Esophagus muscularis mucosa (tissue), 4 donors: ENCODE measurements around the gene ATP5PO. TPM values are rescaled to one million over a fixed set of nuclear protein-coding genes. Genes with fewer than 3 reads are reported as not detected.

ENCODE experiments used
- DNase-seq: peaks from one replicate; pipeline ENCODE4 v3.0.0-alpha.2; 2017; ENCODE audit errors: extremely low spot score
- H3K27ac ChIP-seq, 4 donors: fragments of 200-600 bp; sonication (generic); replicated peaks in 1 of 4; 1 replicate in 3 of 4; 2 replicates in 1 of 4; pipeline ENCODE4 v1.5.1; 2016 to 2019; ENCODE audit warnings: mild to moderate bottlenecking in 1 of 4
- H3K27me3 ChIP-seq, 4 donors: fragments of 200-600 bp; sonication (generic); one replicate each; pipeline versions ENCODE4 v1.5.1 to v1.6.0; 2016 to 2019
- H3K36me3 ChIP-seq, 4 donors: fragments of 200-600 bp; sonication (generic); one replicate each; pipeline ENCODE4 v1.5.1; 2016 to 2019
- H3K4me1 ChIP-seq, 4 donors: fragments of 200-600 bp; sonication (generic); one replicate each; pipeline ENCODE4 v1.5.1; 2016 to 2019
- H3K4me3 ChIP-seq, 4 donors: fragments of 200-600 bp; sonication (generic); 1 replicate in 2 of 4; 2 replicates in 2 of 4; pipeline ENCODE4 v1.5.1; 2016 to 2019; ENCODE audit warnings: mild to moderate bottlenecking in 4 of 4, moderate library complexity in 1 of 4
- H3K9me3 ChIP-seq, 4 donors: fragments of 200-600 bp; sonication (generic); 1 replicate in 3 of 4; 2 replicates in 1 of 4; pipeline ENCODE4 v1.5.1; 2016 to 2019
- EP300 ChIP-seq: sonication (generic); formaldehyde crosslinking; IDR thresholded peaks from one replicate; pipeline ENCODE4 v1.6.1; 2017; ENCODE audit warnings: antibody characterized with exemption
- POLR2A ChIP-seq: fragments of 450-650 bp; IDR thresholded peaks from one replicate; pipeline ENCODE4 v1.6.1; 2017; ENCODE audit warnings: antibody characterized with exemption, moderate library complexity, mild to moderate bottlenecking, low read depth
- POLR2AphosphoS5 ChIP-seq, 2 donors: sonication (generic); formaldehyde crosslinking; IDR thresholded peaks; one replicate each; pipeline ENCODE4 v1.6.1; 2017; ENCODE audit warnings: antibody characterized with exemption in 2 of 2
- WGBS: methylation state at CpG from one replicate; pipeline ENCODE4 v1.1.5; 2018; 5-methylcytosine and 5-hydroxymethylcytosine counted together
- intact Hi-C: fragments of 100-400 bp; cut with DNase I; formaldehyde crosslinking; loops from one replicate; pipeline ENCODE4 v1.15.1; 2023
- total RNA-seq, 4 donors: library from RNA; depleted of rRNA; stranded (reverse); fragments of >200 nt; gene quantifications; one replicate each; pipeline versions ENCODE4 v1.1.0 to v1.2.1, GENCODE V29; 2016
- TF ChIP-seq, protein P1 (sequence below), 3 experiments: fragments of 200-600 bp in 2 of 3; fragments of 450-650 bp in 1 of 3; sonication (generic) in 2 of 3; IDR thresholded peaks; one replicate each; pipeline ENCODE4 v1.5.1; 2017 to 2019; ENCODE audit warnings: antibody characterized with exemption in 3 of 3, mild to moderate bottlenecking in 2 of 3, moderate library complexity in 1 of 3

ATP5PO gene
- total RNA-seq, 4 donors from 2014 or later: 130 to 289 (median 195) TPM

DNA sequence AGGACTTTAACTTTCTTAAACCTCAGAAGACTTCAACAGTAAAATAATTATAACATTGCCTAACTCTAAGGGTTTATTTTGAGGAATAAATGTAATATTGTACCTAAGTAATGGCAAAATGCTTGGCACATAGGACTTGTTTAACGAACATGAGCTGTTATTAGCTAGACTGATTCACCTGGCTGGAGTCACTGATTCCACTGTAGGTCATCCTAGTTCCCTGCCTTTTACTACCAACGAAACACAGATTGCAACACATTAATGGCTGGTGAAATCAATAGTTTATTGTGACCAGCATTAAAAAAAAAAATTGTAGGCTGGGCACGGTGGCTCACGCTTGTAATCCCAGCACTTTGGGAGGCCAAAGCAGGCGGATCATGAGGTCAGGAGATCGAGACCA is 45.5 kb upstream of the ATP5PO start:
- Histone ChIP-seq H3K27me3 (no peaks in the 10 kb centered on the region), H3K4me3 (no peak overlapping the region), H3K4me1 (no peaks in the 10 kb centered on the region), H3K36me3 (no peaks in the 10 kb centered on the region), H3K9me3 (peaks cover 0 to 22% (median 15%) of the 10 kb centered on the region in 4 donors), H3K27ac (no peak overlapping the region)
- DNase-seq: no peak
- intact Hi-C loops: no loop called here
- TF ChIP-seq, protein P1, sequence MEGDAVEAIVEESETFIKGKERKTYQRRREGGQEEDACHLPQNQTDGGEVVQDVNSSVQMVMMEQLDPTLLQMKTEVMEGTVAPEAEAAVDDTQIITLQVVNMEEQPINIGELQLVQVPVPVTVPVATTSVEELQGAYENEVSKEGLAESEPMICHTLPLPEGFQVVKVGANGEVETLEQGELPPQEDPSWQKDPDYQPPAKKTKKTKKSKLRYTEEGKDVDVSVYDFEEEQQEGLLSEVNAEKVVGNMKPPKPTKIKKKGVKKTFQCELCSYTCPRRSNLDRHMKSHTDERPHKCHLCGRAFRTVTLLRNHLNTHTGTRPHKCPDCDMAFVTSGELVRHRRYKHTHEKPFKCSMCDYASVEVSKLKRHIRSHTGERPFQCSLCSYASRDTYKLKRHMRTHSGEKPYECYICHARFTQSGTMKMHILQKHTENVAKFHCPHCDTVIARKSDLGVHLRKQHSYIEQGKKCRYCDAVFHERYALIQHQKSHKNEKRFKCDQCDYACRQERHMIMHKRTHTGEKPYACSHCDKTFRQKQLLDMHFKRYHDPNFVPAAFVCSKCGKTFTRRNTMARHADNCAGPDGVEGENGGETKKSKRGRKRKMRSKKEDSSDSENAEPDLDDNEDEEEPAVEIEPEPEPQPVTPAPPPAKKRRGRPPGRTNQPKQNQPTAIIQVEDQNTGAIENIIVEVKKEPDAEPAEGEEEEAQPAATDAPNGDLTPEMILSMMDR (IDR thresholded peaks at IDR 0.05): no peak
- TF ChIP-seq POLR2AphosphoS5 (IDR thresholded peaks at IDR 0.05): no peak
- no peak for TF ChIP-seq POLR2A
- no peak for TF ChIP-seq EP300
- WGBS: 79% methylated on average over 6 of the region's 6 CpGs

DNA sequence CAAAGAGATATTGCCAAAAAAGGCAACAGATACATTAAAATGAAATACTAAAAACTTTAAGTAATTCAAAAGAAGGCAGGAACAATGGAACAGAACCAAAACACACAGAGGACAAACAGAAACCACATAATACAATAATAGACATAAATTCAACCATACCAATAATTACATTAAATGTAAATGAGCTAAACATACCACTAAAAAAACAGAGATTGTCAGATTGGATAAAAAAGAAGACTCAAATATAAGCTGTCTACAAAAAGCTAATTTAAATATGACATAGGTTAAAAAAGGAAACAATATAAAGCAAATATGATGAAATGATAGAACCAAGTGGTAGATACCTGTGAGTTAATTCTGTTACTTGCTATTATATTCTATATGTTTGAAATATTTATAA is 44.1 kb upstream of the ATP5PO start:
- intact Hi-C loops: no loop called here
- no peak overlapping the region for H3K27ac ChIP-seq
- no peaks in the 10 kb centered on the region for H3K4me1 ChIP-seq
- TF ChIP-seq POLR2A (no peak), POLR2AphosphoS5 (IDR thresholded peaks at IDR 0.05) (no peak), EP300 (no peak)
- TF ChIP-seq, protein P1 (IDR thresholded peaks at IDR 0.05): no peak
- DNase-seq: no peak
- no peaks in the 10 kb centered on the region for H3K36me3 ChIP-seq
- no peaks in the 10 kb centered on the region for H3K27me3 ChIP-seq
- peaks cover 0 to 22% (median 15%) of the 10 kb centered on the region in 4 donors for H3K9me3 ChIP-seq
- H3K4me3 ChIP-seq: no peak overlapping the region

DNA sequence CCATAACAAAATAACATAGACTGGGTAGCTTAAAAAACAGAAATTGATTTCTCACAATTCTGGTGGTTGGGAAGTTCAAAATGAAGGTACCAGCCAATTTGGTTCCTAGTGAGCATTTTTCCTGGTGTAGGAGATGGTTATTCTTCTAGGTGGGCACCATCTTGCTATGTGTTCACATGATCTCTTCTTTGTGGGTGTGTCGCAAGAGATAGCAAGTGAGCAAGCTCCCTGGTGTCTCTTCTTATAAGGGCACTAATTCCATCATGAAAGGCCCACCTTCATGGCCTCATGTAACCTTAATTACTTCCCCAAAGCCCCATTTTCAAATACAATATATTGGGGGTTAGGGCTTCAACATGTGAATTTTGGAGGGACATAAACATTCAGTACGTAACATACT is 38.8 kb upstream of the ATP5PO start:
- 92% methylated on average over 2 of the region's 2 CpGs for WGBS
- intact Hi-C loops: no loop called here
- Histone ChIP-seq H3K27me3 (no peaks in the 10 kb centered on the region), H3K4me3 (no peak overlapping the region), H3K27ac (no peak overlapping the region), H3K9me3 (peaks cover 0 to 6% (median 3%) of the 10 kb centered on the region in 4 donors), H3K4me1 (peaks cover 0 to under 1% (median 0%) of the 10 kb centered on the region in 4 donors), H3K36me3 (no peaks in the 10 kb centered on the region)
- TF ChIP-seq POLR2A (no peak), POLR2AphosphoS5 (IDR thresholded peaks at IDR 0.05) (no peak), EP300 (no peak)
- TF ChIP-seq, protein P1 (IDR thresholded peaks at IDR 0.05): no peak
- DNase-seq: no peak

DNA sequence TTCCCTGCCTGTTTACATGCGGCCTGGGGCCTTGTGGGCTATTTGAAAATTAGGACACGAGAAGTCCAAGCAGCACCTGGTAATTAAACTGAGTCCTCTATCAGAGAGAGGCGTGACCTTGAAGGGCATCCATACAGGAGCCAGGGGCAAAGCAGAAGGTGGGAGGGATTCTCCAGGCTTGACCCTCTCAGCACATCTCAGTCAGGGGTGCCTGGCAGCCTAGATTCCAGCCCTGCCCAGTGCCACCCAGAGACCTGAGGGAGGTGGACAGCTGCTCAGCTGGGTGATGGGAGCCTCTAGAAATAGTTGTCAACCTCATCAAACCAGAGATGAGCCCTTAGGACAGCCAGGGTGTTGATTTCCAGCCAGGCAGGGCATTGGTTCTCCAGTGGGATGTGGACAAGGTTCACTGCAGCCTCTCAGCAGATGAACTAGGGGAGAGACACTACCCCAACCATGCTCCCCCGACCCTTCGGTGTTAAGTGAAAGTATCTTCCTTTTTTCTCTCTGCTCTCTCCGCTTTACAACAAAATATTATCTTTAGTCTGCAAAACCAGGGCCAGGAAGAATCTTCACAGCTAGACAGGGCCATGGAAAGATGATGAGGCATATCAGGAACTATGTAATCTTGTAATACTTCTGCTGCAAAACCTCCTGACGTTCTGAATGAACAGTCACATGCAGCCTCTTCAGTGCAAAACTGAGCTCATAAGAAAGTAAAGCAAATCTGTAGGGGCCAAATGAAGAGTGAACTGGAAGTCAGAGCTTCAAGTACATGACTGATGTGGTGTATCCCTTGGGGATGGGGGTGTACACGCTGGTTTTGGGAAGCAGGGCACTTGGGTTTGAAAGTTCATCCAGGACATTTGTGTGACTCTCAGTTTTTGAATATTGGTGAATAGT is 35.9 kb upstream of the ATP5PO start:
- no peaks in the 10 kb centered on the region for H3K9me3 ChIP-seq
- H3K27me3 ChIP-seq: no peaks in the 10 kb centered on the region
- no peak for DNase-seq
- TF ChIP-seq EP300: no peak
- no peak for TF ChIP-seq POLR2AphosphoS5 (IDR thresholded peaks at IDR 0.05)
- TF ChIP-seq, protein P1 (IDR thresholded peaks at IDR 0.05): no peak
- TF ChIP-seq POLR2A: no peak
- intact Hi-C loops: no loop called here
- peaks cover 17 to 29% (median 24%) of the 10 kb centered on the region in 4 donors for H3K4me1 ChIP-seq
- H3K36me3 ChIP-seq: no peaks in the 10 kb centered on the region
- 75% methylated on average over 8 of the region's 8 CpGs for whole genome bisulfite sequencing
- H3K27ac ChIP-seq: no peak overlapping the region
- no peak overlapping the region for H3K4me3 ChIP-seq
